ENCODE measurements around the gene CILP2. TPM values are rescaled to one million over a fixed set of nuclear protein-coding genes. Genes with fewer than 3 reads are reported as not detected.
A peak's percentile ranks its signal among the peaks of the same experiment; 100 is the strongest.

The CILP2 gene
- total and polyA plus RNA-seq, 4 donors: 0.08 to 0.42 (median 0.09) TPM; not detected in 1

GRCh38 chr19:19540715-19541515, 2.9 kb downstream of the CILP2 start:
- H3K9ac ChIP-seq (ENCODE audit: low read depth in 1 of 2, low read length in 2 of 2): no peak overlapping the region
- peaks cover 0 to 3% (median 0%) of the 10 kb centered on the region in 4 donors for H3K9me3 ChIP-seq (ENCODE audit: control insufficient read depth in 4 of 4, low read length in 3 of 4)
- peaks cover 0 to 8% (median 2%) of the 10 kb centered on the region in 4 donors for H3K27me3 ChIP-seq (ENCODE audit: control insufficient read depth in 4 of 4, insufficient read depth in 4 of 4, low read length in 3 of 4)
- H3K4me1 ChIP-seq (ENCODE audit: control insufficient read depth in 4 of 4, insufficient read depth in 4 of 4, low read length in 3 of 4): peaks cover 0 to 9% (median 6%) of the 10 kb centered on the region in 4 donors
- no peaks in the 10 kb centered on the region for H3K36me3 ChIP-seq (ENCODE audit: control insufficient read depth in 4 of 4, insufficient read depth in 3 of 4, low read depth in 1 of 4, low read length in 3 of 4)
- TF ChIP-seq SP1 (IDR thresholded peaks at IDR 0.05) (no peak), ZBTB33 (IDR thresholded peaks at IDR 0.05) (no peak), FOXA1 (IDR thresholded peaks at IDR 0.05) (no peak), REST (IDR thresholded peaks at IDR 0.05) (no peak), FOXA2 (IDR thresholded peaks at IDR 0.05) (no peak), CTCF (IDR thresholded peaks at IDR 0.05; ENCODE audit: low read depth, low read length, missing input control) (no peak), RAD21 (IDR thresholded peaks at IDR 0.05) (no peak), HNF4G (IDR thresholded peaks at IDR 0.05) (no peak), YY1 (IDR thresholded peaks at IDR 0.05) (no peak), NR2F2 (IDR thresholded peaks at IDR 0.05) (no peak)
- DNase-seq (ENCODE audit: low spot score): peak; percentile 72
- no peak overlapping the region for H3K27ac ChIP-seq (ENCODE audit: low read depth in 1 of 2, low read length in 2 of 2)
- 7% methylated on average over 45 of the region's 45 CpGs for WGBS
- peak overlapping the region in 1 of 3 donors; percentile 8 for H3K4me3 ChIP-seq (ENCODE audit: low read depth in 1 of 3, low read length in 3 of 3)

GRCh38 chr19:19541616-19542015, 3.6 kb downstream of the CILP2 start:
- Histone ChIP-seq H3K9me3 (ENCODE audit: control insufficient read depth in 4 of 4, low read length in 3 of 4) (peaks cover 0 to 3% (median 0%) of the 10 kb centered on the region in 4 donors), H3K27me3 (ENCODE audit: control insufficient read depth in 4 of 4, insufficient read depth in 4 of 4, low read length in 3 of 4) (peaks cover 0 to 8% (median 2%) of the 10 kb centered on the region in 4 donors), H3K36me3 (ENCODE audit: control insufficient read depth in 4 of 4, insufficient read depth in 3 of 4, low read depth in 1 of 4, low read length in 3 of 4) (no peaks in the 10 kb centered on the region), H3K27ac (ENCODE audit: low read depth in 1 of 2, low read length in 2 of 2) (no peak overlapping the region), H3K9ac (ENCODE audit: low read depth in 1 of 2, low read length in 2 of 2) (no peak overlapping the region), H3K4me3 (ENCODE audit: low read depth in 1 of 3, low read length in 3 of 3) (no peak overlapping the region), H3K4me1 (ENCODE audit: control insufficient read depth in 4 of 4, insufficient read depth in 4 of 4, low read length in 3 of 4) (peaks cover 0 to 9% (median 6%) of the 10 kb centered on the region in 4 donors)
- DNase-seq (ENCODE audit: low spot score): no peak
- 87% methylated on average over 16 of the region's 16 CpGs for WGBS
- no peak for TF ChIP-seq TAF1 (conservative IDR thresholded peaks at IDR 0.05)
- no peak for TF ChIP-seq HNF4G (IDR thresholded peaks at IDR 0.05)
- no peak for TF ChIP-seq JUND (IDR thresholded peaks at IDR 0.05)
- TF ChIP-seq EGR1 (IDR thresholded peaks at IDR 0.05; ENCODE audit: low read depth in 2 of 2): no peak
- no peak for TF ChIP-seq YY1 (IDR thresholded peaks at IDR 0.05)
- TF ChIP-seq ZBTB33 (IDR thresholded peaks at IDR 0.05): no peak
- TF ChIP-seq RXRA (IDR thresholded peaks at IDR 0.05): no peak
- TF ChIP-seq GABPA (IDR thresholded peaks at IDR 0.05 in 1 of 2, conservative IDR thresholded peaks at IDR 0.05 in 1 of 2): no peak
- no peak for TF ChIP-seq REST (IDR thresholded peaks at IDR 0.05)
- no peak for TF ChIP-seq HNF4A (conservative IDR thresholded peaks at IDR 0.05)
- TF ChIP-seq NR2F2 (IDR thresholded peaks at IDR 0.05): no peak
- no peak for TF ChIP-seq SP1 (IDR thresholded peaks at IDR 0.05)
- no peak for TF ChIP-seq RAD21 (IDR thresholded peaks at IDR 0.05)

All from liver (tissue), 9 donors.